Measurements from ENCODE around the gene TXLNG. TPM values are rescaled to one million over a fixed set of nuclear protein-coding genes. Genes with fewer than 3 reads are reported as not detected.

Gene TXLNG
- total and polyA plus RNA-seq, 2 of the 4 experiments (the other 2 are of a cell fraction) = 7.0 to 9.7 TPM

- dilution Hi-C loops (cut with HindIII; ENCODE audit: low sequenced_read_pairs, unreplicated experiment) (no loop called here), in situ Hi-C loops (cut with MboI; ENCODE audit: low sequenced_read_pairs) (no loop called here), intact Hi-C loops (cut with micrococcal nuclease) (loop anchor here (5.0 kb wide), 1 partner anchor 41 kb away; no protein-coding TSS in a partner anchor)
- H3K4me1 ChIP-seq (ENCODE audit: control insufficient read depth, insufficient read depth, low read length) = peaks cover 8% of the 10 kb centered on the region
- no peak overlapping the region for H3K9ac ChIP-seq (ENCODE audit: low read depth, low read length)
- CTCF ChIA-PET = interaction anchor here (1.9 kb wide), 1 partner anchor 15 kb away, joined by 7 read pairs; no protein-coding TSS in a partner anchor
- H2AK9ac ChIP-seq (replicated peaks; ENCODE audit: low read depth, low read length, poor library complexity) = no peak overlapping the region
- no TSS peak for BruUV-seq (replicated peaks)
- no peak overlapping the region for H2BK15ac ChIP-seq (ENCODE audit: low read depth, low read length)
- no peak overlapping the region for H3K27ac ChIP-seq (ENCODE audit: insufficient read depth, low read length)
- peaks cover 52% of the 10 kb centered on the region for H4K20me1 ChIP-seq (ENCODE audit: insufficient read depth, low read length)
- ATAC-seq (ENCODE audit: low read depth) = no peak
- H2BK20ac ChIP-seq (ENCODE audit: low read depth, low read length) = no peak overlapping the region
- H3K56ac ChIP-seq (ENCODE audit: extremely low read depth, insufficient read depth, low read length) = no peak overlapping the region
- no peak for DNase-seq
- H3K4me2 ChIP-seq (ENCODE audit: low read depth, low read length) = peak overlapping the region; percentile 52; the same call in 1 of the 2 replicates
- H3K27me3 ChIP-seq (ENCODE audit: control insufficient read depth, insufficient read depth, low read length) = peaks cover 6% of the 10 kb centered on the region; the same call in 1 of the 2 replicates
- peaks cover 3 to 22% of the 10 kb centered on the region in 2 experiments; a peak in 2 of 4 replicates for H3K79me1 ChIP-seq (ENCODE audit: low read depth in 1 of 2, low read length in 2 of 2)
- peaks cover 1% of the 10 kb centered on the region; the same call in 1 of the 2 replicates for H3K36me3 ChIP-seq (ENCODE audit: control insufficient read depth, insufficient read depth, low read length)
- POLR2A ChIA-PET (ENCODE audit: unreplicated experiment) = no interaction called here
- H2AFZ ChIP-seq (replicated peaks; ENCODE audit: low read length, poor library complexity) = no peak overlapping the region
- H2BK120ac ChIP-seq (ENCODE audit: low read depth, low read length) = no peak overlapping the region
- H3K4me3 ChIP-seq (ENCODE audit: insufficient read depth, low read depth, low read length) = no peak overlapping the region
- no peaks in the 10 kb centered on the region; the same call in 1 of the 2 replicates for H3K9me1 ChIP-seq (ENCODE audit: insufficient read depth, low read length)
- no peak overlapping the region for H4K8ac ChIP-seq (ENCODE audit: low read depth in 2 of 2, low read length in 2 of 2)
- H2BK5ac ChIP-seq (ENCODE audit: low read depth, low read length, poor library complexity, severe bottlenecking) = no peak overlapping the region
- no peak overlapping the region for H4K91ac ChIP-seq (ENCODE audit: insufficient read depth, low read depth, low read length)
- H3K14ac ChIP-seq (replicated peaks; ENCODE audit: low read depth, low read length) = no peak overlapping the region
- no peak overlapping the region for H3K18ac ChIP-seq (ENCODE audit: low read depth, low read length)
- H3K9me3 ChIP-seq (ENCODE audit: control insufficient read depth, insufficient read depth, low read length) = no peaks in the 10 kb centered on the region
- H2AK5ac ChIP-seq (ENCODE audit: low read depth, low read length) = no peak overlapping the region
- H3K23ac ChIP-seq (ENCODE audit: low read depth, low read length) = peak overlapping the region; percentile 56; the same call in 1 of the 2 replicates
- H4K5ac ChIP-seq (ENCODE audit: low read depth, low read length) = no peak overlapping the region
- WGBS, 2 experiments (ENCODE audit: extremely low coverage in 2 of 2, insufficient read length in 1 of 2) = 90% methylated on average over 2 of the region's 6 CpGs; no CpG with 5 or more reads in 1 of the 2 experiments
- H3K4ac ChIP-seq (ENCODE audit: low read depth, low read length) = no peak overlapping the region
- no peak for TF ChIP-seq FOS (IDR thresholded peaks at IDR 0.05; ENCODE audit: low read depth, low read length)
- no peak for TF ChIP-seq MAZ (IDR thresholded peaks at IDR 0.05; ENCODE audit: borderline replicate concordance, low read depth, low read length)
- peak; percentile 74 for TF ChIP-seq CEBPB (IDR thresholded peaks at IDR 0.05; ENCODE audit: low read depth, low read length)
These were observed 81.7 kb downstream of the TXLNG start for GRCh38 chrX:16867947-16868346.

Data from IMR-90 (cell line).